GM21360 (cell line): Measurements from ENCODE around the gene SSNA1.
A peak's percentile ranks its signal among the peaks of the same experiment; 100 is the strongest.

Source experiments
- ATAC-seq: cut with Tn5 transposase; IDR thresholded peaks from one replicate; pipeline ENCODE4 v1.9.1; 2021; ENCODE audit warnings: mild to moderate bottlenecking, moderate library complexity; ENCODE audit not compliant: unreplicated experiment

The SSNA1 gene

GRCh38 chr9:137150617-137151457 lies 37.6 kb upstream of the SSNA1 start:
- peak; percentile 41 for ATAC-seq

GRCh38 chr9:137152844-137153405 lies 35.6 kb upstream of the SSNA1 start:
- no peak for ATAC-seq

GRCh38 chr9:137156567-137157375 lies 31.7 kb upstream of the SSNA1 start:
- no peak for ATAC-seq

GRCh38 chr9:137157618-137158415 lies 30.7 kb upstream of the SSNA1 start:
- no peak for ATAC-seq

GRCh38 chr9:137158625-137159024 lies 29.9 kb upstream of the SSNA1 start:
- no peak for ATAC-seq

- ATAC-seq, result no peak
Measured at GRCh38 chr9:137159105-137160053, 29.1 kb upstream of the SSNA1 start.

- no peak for ATAC-seq
Measured at GRCh38 chr9:137160054-137160425, 28.4 kb upstream of the SSNA1 start.

GRCh38 chr9:137160716-137161557 lies 27.5 kb upstream of the SSNA1 start:
- ATAC-seq, result no peak

GRCh38 chr9:137161558-137162486 lies 26.7 kb upstream of the SSNA1 start:
- no peak for ATAC-seq

- no peak for ATAC-seq
Measured at GRCh38 chr9:137162505-137163364, 25.7 kb upstream of the SSNA1 start.

- no peak for ATAC-seq
Measured at GRCh38 chr9:137163365-137163715, 25.1 kb upstream of the SSNA1 start.

- ATAC-seq, result no peak
Measured at GRCh38 chr9:137163805-137164204, 24.7 kb upstream of the SSNA1 start.

GRCh38 chr9:137164370-137165249 lies 23.9 kb upstream of the SSNA1 start:
- no peak for ATAC-seq

- no peak for ATAC-seq
Measured at GRCh38 chr9:137165250-137165836, 23.1 kb upstream of the SSNA1 start.

- ATAC-seq, result no peak
Measured at GRCh38 chr9:137166380-137167229, 21.9 kb upstream of the SSNA1 start.
